Tibial nerve (tissue), 4 donors: Measurements from ENCODE around the gene MRTFA.
"Not testable (repeated sequence)": the region's sequence is repeated elsewhere in the genome, so short reads cannot be mapped to it uniquely, and the experiment has no call there.

Source experiments
- EP300 ChIP-seq, 2 donors: sonication (generic); formaldehyde crosslinking; IDR thresholded peaks; one replicate each; pipeline ENCODE4 v1.6.1; 2017; ENCODE audit warnings: antibody characterized with exemption in 2 of 2, mild to moderate bottlenecking in 1 of 2
- TF ChIP-seq, protein P1 (sequence below), 5 experiments: fragments of 200-600 bp in 3 of 5; fragments of 450-650 bp in 2 of 5; sonication (generic) in 3 of 5; IDR thresholded peaks; one replicate each; pipeline ENCODE4 v1.5.1; 2016 to 2019; ENCODE audit warnings: antibody characterized with exemption in 5 of 5, mild to moderate bottlenecking in 3 of 5, moderate library complexity in 2 of 5

DNA sequence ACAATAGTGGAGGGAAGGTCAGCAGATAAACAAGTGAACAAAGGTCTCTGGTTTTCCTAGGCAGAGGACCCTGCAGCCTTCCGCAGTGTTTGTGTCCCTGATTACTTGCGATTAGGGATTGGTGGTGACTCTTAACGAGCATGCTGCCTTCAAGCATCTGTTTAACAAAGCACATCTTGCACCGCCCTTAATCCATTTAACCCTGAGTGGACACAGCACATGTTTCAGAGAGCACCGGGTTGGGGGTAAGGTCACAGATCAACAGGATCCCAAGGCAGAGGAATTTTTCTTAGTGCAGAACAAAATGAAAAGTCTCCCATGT is 136.1 kb downstream of the MRTFA start:
- TF ChIP-seq, protein P1, sequence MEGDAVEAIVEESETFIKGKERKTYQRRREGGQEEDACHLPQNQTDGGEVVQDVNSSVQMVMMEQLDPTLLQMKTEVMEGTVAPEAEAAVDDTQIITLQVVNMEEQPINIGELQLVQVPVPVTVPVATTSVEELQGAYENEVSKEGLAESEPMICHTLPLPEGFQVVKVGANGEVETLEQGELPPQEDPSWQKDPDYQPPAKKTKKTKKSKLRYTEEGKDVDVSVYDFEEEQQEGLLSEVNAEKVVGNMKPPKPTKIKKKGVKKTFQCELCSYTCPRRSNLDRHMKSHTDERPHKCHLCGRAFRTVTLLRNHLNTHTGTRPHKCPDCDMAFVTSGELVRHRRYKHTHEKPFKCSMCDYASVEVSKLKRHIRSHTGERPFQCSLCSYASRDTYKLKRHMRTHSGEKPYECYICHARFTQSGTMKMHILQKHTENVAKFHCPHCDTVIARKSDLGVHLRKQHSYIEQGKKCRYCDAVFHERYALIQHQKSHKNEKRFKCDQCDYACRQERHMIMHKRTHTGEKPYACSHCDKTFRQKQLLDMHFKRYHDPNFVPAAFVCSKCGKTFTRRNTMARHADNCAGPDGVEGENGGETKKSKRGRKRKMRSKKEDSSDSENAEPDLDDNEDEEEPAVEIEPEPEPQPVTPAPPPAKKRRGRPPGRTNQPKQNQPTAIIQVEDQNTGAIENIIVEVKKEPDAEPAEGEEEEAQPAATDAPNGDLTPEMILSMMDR (IDR thresholded peaks at IDR 0.05): not testable (repeated sequence)
- TF ChIP-seq EP300 (IDR thresholded peaks at IDR 0.05): not testable (repeated sequence)
